CD4-positive, alpha-beta T cell (primary cell): ENCODE results near the gene NSD2. TPM values are rescaled to one million over a fixed set of nuclear protein-coding genes. Genes with fewer than 3 reads are reported as not detected.

Source experiments
- ATAC-seq: fragments of 200-7000 bp; cut with Tn5 transposase; one replicate; pipeline ENCODE4 v1.10.0; 2022; ENCODE audit warnings: mild to moderate bottlenecking; ENCODE audit not compliant: poor library complexity
- CTCF ChIA-PET: fragments of 350-600 bp; sonication (Branson Sonifier 250); formaldehyde crosslinking; loops from one replicate; lab custom pipeline; 2021; ENCODE audit warnings: antibody characterized with exemption, inconsistent platforms; lab: Charles Lee
- POLR2A ChIA-PET: fragments of 350-600 bp; sonication (Branson Sonifier 250); formaldehyde crosslinking; loops from one replicate; lab custom pipeline; 2021; ENCODE audit warnings: antibody characterized with exemption, inconsistent platforms; lab: Charles Lee
- DNase-seq, 14 experiments: peaks; one replicate each; pipeline ENCODE4 v3.0.0-alpha.2; 2013 to 2020; ENCODE audit warnings: mixed read lengths in 2 of 14
- H3K27ac ChIP-seq, 2 donors: one replicate each; pipeline versions ENCODE4 v1.5.1 to v1.7.0; 2013; ENCODE audit warnings: low read length in 2 of 2, low read depth in 1 of 2, mild to moderate bottlenecking in 1 of 2
- H3K27me3 ChIP-seq, 2 experiments: 1 replicate in 1 of 2; 2 replicates in 1 of 2; pipeline versions ENCODE4 v1.6.1 to v1.7.0; 2013; ENCODE audit warnings: low read length in 2 of 2, control low read depth in 1 of 2, mild to moderate bottlenecking in 1 of 2, moderate library complexity in 1 of 2; ENCODE audit not compliant: insufficient read depth in 2 of 2, control insufficient read depth in 1 of 2
- H3K36me3 ChIP-seq: one replicate; pipeline ENCODE4 v1.6.1; 2013; ENCODE audit warnings: low read length, control low read depth; ENCODE audit not compliant: insufficient read depth
- H3K4me1 ChIP-seq: one replicate; pipeline ENCODE4 v1.6.1; 2013; ENCODE audit warnings: low read length, control low read depth; ENCODE audit not compliant: insufficient read depth
- H3K4me3 ChIP-seq: one replicate; pipeline ENCODE4 v1.5.1; 2013; ENCODE audit warnings: mild to moderate bottlenecking, low read length, moderate library complexity
- H3K9me3 ChIP-seq, 2 experiments: 1 replicate in 1 of 2; 2 replicates in 1 of 2; pipeline versions ENCODE4 v1.6.1 to v1.7.0; 2013; ENCODE audit warnings: low read length in 2 of 2, mild to moderate bottlenecking in 2 of 2, control low read depth in 1 of 2, moderate library complexity in 1 of 2; ENCODE audit not compliant: control insufficient read depth in 1 of 2, insufficient read depth in 1 of 2
- H3K27ac Mint-ChIP-seq: one replicate; pipeline ENCODE4 v1.8.0; 2020; ENCODE audit warnings: mixed read lengths
- H3K27me3 Mint-ChIP-seq: one replicate; pipeline ENCODE4 v1.8.0; 2021; ENCODE audit warnings: mixed read lengths
- H3K36me3 Mint-ChIP-seq: one replicate; pipeline ENCODE4 v1.8.0; 2021; ENCODE audit warnings: low read depth, mixed read lengths
- H3K4me1 Mint-ChIP-seq: one replicate; pipeline ENCODE4 v1.8.0; 2021; ENCODE audit warnings: low read depth, mixed read lengths
- H3K4me3 Mint-ChIP-seq: one replicate; pipeline ENCODE4 v1.8.0; 2020; ENCODE audit warnings: mild to moderate bottlenecking, mixed read lengths
- H3K9me3 Mint-ChIP-seq: one replicate; pipeline ENCODE4 v1.8.0; 2020; ENCODE audit warnings: mixed read lengths
- intact Hi-C, 2 experiments: fragments of 100-400 bp; cut with DNase I in 1 of 2; cut with micrococcal nuclease in 1 of 2; formaldehyde crosslinking; loops; one replicate each; pipeline versions ENCODE4 v1.15.1 to v1.9.0; 2023 to 2025; cut with DNase I, micrococcal nuclease
- total RNA-seq, 174 experiments: library from RNA in 2 of 174; stranded (reverse) in 2 of 174; gene quantifications; one replicate each; pipeline ENCODE4 v1.2.3 and lab custom pipeline; 2021 to 2026
- TF ChIP-seq, protein P1 (sequence below): fragments of 200-600 bp; IDR thresholded peaks from one replicate; pipeline ENCODE4 v1.8.0; 2022; ENCODE audit warnings: antibody characterized with exemption, mild to moderate bottlenecking

Gene NSD2
- total RNA-seq, 2 experiments from 2014 or later = 42.4 to 45.8 TPM

DNA sequence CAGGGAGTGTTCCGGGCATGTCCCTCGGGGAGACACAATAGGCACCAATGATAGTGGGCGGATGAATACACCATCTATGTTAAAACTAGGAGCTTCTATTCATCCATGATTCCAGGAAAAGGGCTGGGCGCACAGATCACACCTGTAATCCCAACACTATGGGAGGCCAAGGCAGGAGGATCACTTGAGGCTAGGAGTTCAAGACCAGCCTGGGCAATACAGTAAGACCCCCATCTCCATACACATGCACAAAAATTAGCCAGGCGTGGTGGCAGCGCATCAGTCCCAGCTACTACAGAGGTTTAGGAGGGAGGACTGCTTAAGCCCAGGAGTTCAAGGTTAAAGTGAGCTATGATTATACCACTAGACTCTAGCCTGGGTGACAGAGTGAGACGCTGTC lies 135.2 kb downstream of the NSD2 start:
- ChIA-PET CTCF (no interaction called here), POLR2A (interaction anchor here (0.7 kb wide), 1 partner anchor 22 kb away, joined by 3 read pairs; no protein-coding TSS in a partner anchor)
- TF ChIP-seq, protein P1, sequence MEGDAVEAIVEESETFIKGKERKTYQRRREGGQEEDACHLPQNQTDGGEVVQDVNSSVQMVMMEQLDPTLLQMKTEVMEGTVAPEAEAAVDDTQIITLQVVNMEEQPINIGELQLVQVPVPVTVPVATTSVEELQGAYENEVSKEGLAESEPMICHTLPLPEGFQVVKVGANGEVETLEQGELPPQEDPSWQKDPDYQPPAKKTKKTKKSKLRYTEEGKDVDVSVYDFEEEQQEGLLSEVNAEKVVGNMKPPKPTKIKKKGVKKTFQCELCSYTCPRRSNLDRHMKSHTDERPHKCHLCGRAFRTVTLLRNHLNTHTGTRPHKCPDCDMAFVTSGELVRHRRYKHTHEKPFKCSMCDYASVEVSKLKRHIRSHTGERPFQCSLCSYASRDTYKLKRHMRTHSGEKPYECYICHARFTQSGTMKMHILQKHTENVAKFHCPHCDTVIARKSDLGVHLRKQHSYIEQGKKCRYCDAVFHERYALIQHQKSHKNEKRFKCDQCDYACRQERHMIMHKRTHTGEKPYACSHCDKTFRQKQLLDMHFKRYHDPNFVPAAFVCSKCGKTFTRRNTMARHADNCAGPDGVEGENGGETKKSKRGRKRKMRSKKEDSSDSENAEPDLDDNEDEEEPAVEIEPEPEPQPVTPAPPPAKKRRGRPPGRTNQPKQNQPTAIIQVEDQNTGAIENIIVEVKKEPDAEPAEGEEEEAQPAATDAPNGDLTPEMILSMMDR = no peak
- H3K27me3 Mint-ChIP-seq = no peaks in the 10 kb centered on the region
- ATAC-seq (no peak), DNase-seq (no peak)
- peaks cover 54% of the 10 kb centered on the region for H3K4me1 Mint-ChIP-seq
- peaks cover 61% of the 10 kb centered on the region for H3K36me3 Mint-ChIP-seq
- Histone ChIP-seq H3K4me3 (no peak overlapping the region), H3K9me3 (no peaks in the 10 kb centered on the region), H3K27ac (no peak overlapping the region), H3K27me3 (no peaks in the 10 kb centered on the region), H3K36me3 (peaks cover 12% of the 10 kb centered on the region), H3K4me1 (peaks cover 31% of the 10 kb centered on the region)
- intact Hi-C loops = loop anchor here in 1 of 2 experiments (5.0 to 10.0 kb wide), 7 partner anchors 134 to 1332 kb away; partner anchors contain the start of genes ATP5ME, GRK4, LETM1 and MXD4
- peak overlapping the region; percentile 93 for H3K27ac Mint-ChIP-seq
- peak overlapping the region; percentile 98 for H3K4me3 Mint-ChIP-seq
- H3K9me3 Mint-ChIP-seq = no peaks in the 10 kb centered on the region

DNA sequence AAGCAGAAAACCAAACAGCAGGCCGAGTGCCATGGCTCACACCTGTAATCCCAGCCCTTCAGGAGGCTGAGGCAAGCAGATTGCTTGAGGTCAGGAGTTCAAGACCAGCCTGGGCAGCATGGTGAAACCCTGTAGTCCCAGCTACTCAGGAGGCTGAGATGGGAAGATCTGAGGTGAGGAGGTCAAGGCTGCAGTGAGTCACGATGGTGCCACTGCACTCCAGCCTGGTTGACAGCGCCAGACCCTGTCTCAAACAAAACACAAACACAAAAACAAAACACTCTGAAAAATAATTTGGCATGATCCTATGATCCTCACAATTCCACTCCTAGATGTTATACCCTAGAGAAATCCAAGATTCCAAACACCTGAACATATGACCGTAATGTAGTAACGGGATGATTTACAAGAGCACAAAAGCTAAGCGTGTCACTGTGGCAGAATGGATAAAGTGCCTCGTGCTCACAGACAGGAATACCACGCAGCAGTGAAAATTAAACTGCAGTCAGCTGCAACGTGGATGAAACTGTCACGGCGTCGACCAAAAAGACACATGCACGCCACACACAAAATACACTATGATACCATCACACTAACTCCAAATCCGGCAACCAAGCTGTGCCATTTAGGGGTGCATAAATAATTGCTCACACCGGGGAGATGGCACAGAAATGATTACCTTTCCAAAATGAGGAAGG lies 135.9 kb downstream of the NSD2 start:
- Histone ChIP-seq H3K4me3 (peak overlapping the region; percentile 87), H3K27me3 (no peaks in the 10 kb centered on the region), H3K4me1 (peaks cover 31% of the 10 kb centered on the region), H3K9me3 (no peaks in the 10 kb centered on the region), H3K36me3 (peaks cover 12% of the 10 kb centered on the region), H3K27ac (no peak overlapping the region)
- Mint-ChIP-seq H3K36me3 (peaks cover 60% of the 10 kb centered on the region), H3K4me1 (peaks cover 53% of the 10 kb centered on the region), H3K27ac (peak overlapping the region; percentile 93), H3K27me3 (no peaks in the 10 kb centered on the region), H3K4me3 (peak overlapping the region; percentile 98), H3K9me3 (no peaks in the 10 kb centered on the region)
- ChIA-PET CTCF (no interaction called here), POLR2A (interaction anchor here (0.7 to 1.5 kb wide), 2 partner anchors 22 to 51 kb away, joined by 3 to 4 read pairs; partner anchors contain the start of gene NAT8L)
- no peak for ATAC-seq
- intact Hi-C loops = loop anchor here in 1 of 2 experiments (5.0 to 10.0 kb wide), 7 partner anchors 135 to 1332 kb away; partner anchors contain the start of genes ATP5ME, GRK4, LETM1 and MXD4
- TF ChIP-seq, protein P1 = no peak
- DNase-seq = peak in 1 of 14 experiments; percentile 14

DNA sequence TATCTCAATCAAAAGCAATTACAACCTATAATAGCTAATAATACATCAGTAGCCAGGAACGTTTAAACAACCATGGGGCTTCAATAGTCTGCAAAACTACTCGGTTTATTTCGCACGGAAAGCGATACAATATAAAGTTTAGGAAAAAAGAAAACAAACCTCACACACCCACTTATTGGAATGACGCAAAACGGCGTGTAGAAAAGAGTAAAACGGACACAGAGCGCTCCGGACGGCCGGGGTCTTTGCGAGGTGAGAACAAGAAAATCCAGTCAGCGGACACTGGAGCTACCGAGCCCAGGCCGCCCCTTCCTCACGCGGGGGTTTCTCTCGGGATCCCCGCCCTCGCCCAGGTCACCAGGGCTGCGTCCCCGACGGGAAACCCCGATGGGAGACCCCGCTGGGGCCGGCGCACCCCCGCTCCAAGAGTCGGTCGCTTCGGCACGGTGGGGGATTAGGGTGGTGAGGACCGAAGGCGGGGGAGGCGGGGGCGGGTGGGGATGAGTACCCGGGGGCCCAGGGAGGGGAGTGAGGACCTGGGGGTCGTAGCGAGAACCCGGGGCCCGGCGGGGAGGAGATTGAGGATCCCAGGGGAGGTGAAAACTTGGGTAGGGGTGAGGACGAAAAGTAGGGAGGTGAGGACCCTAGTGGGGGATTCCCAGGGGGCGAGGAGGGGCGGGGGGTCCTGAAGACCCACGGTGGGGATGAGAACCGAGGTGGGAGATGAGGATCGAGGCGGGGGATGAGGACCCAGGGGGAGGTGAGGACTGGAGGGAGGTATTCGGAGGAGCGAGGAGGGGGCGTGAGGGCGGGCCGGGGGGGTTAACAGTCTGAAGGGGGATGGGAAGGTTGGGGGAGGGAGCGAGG lies 136.8 kb downstream of the NSD2 start:
- Histone ChIP-seq H3K4me3 (peak overlapping the region; percentile 87), H3K36me3 (peaks cover 12% of the 10 kb centered on the region), H3K4me1 (peaks cover 31% of the 10 kb centered on the region), H3K27me3 (no peaks in the 10 kb centered on the region), H3K27ac (peak overlapping the region; percentile 97 to 99), H3K9me3 (no peaks in the 10 kb centered on the region)
- Mint-ChIP-seq H3K36me3 (peaks cover 50% of the 10 kb centered on the region), H3K4me3 (peak overlapping the region; percentile 98), H3K4me1 (peaks cover 44% of the 10 kb centered on the region), H3K27ac (peak overlapping the region; percentile 95), H3K9me3 (no peaks in the 10 kb centered on the region), H3K27me3 (no peaks in the 10 kb centered on the region)
- intact Hi-C loops = loop anchor here in 1 of 2 experiments (1.0 to 10.0 kb wide), 10 partner anchors 33 to 1333 kb away; partner anchors contain the start of genes ATP5ME, CFAP99, GRK4 and HTT
- ATAC-seq = no peak
- POLR2A ChIA-PET = interaction anchor here (0.5 to 2.2 kb wide), 8 partner anchors 13 to 529 kb away, joined by 3 to 10 read pairs (median 4); partner anchors contain the start of genes FAM53A, MXD4, NAT8L and RNF4
- TF ChIP-seq, protein P1 = no peak
- peak in 2 of 14 experiments; percentile 25 to 42 for DNase-seq
- CTCF ChIA-PET = interaction anchor here (1.2 kb wide), 1 partner anchor 300 kb away, joined by 3 read pairs; no protein-coding TSS in a partner anchor
